GM20000 (cell line): Measurements from ENCODE around the gene LCLAT1.
A peak's percentile ranks its signal among the peaks of the same experiment; 100 is the strongest.

Experiments used
- DNase-seq: peaks from one replicate; pipeline ENCODE4 v3.0.0; 2012; ENCODE audit warnings: low spot score
- TF ChIP-seq, protein P1 (sequence below): IDR thresholded peaks from 2 replicates; pipeline ENCODE4 v1.5.1; 2012; ENCODE audit warnings: mild to moderate bottlenecking, control low read depth; ENCODE audit errors: extremely low read depth, missing control alignments

LCLAT1 gene

GRCh38 chr2:30447149-30448045 is at the start of gene LCLAT1:
Gene LCLAT1, plus strand, starts transcription at chr2:30447246. Its CDS starts 78,345 bp downstream, at chr2:30525591.
- TF ChIP-seq, protein P1, sequence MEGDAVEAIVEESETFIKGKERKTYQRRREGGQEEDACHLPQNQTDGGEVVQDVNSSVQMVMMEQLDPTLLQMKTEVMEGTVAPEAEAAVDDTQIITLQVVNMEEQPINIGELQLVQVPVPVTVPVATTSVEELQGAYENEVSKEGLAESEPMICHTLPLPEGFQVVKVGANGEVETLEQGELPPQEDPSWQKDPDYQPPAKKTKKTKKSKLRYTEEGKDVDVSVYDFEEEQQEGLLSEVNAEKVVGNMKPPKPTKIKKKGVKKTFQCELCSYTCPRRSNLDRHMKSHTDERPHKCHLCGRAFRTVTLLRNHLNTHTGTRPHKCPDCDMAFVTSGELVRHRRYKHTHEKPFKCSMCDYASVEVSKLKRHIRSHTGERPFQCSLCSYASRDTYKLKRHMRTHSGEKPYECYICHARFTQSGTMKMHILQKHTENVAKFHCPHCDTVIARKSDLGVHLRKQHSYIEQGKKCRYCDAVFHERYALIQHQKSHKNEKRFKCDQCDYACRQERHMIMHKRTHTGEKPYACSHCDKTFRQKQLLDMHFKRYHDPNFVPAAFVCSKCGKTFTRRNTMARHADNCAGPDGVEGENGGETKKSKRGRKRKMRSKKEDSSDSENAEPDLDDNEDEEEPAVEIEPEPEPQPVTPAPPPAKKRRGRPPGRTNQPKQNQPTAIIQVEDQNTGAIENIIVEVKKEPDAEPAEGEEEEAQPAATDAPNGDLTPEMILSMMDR = no peak
- DNase-seq = peak; percentile 88

GRCh38 chr2:30398084-30398873 is 48.8 kb upstream of the LCLAT1 start:
- TF ChIP-seq, protein P1 = no peak
- DNase-seq = no peak

GRCh38 chr2:30400151-30400954 is 46.7 kb upstream of the LCLAT1 start:
- TF ChIP-seq, protein P1 = no peak
- DNase-seq = no peak

GRCh38 chr2:30402441-30403182 is 44.4 kb upstream of the LCLAT1 start:
- TF ChIP-seq, protein P1 = no peak
- DNase-seq = no peak

DNA sequence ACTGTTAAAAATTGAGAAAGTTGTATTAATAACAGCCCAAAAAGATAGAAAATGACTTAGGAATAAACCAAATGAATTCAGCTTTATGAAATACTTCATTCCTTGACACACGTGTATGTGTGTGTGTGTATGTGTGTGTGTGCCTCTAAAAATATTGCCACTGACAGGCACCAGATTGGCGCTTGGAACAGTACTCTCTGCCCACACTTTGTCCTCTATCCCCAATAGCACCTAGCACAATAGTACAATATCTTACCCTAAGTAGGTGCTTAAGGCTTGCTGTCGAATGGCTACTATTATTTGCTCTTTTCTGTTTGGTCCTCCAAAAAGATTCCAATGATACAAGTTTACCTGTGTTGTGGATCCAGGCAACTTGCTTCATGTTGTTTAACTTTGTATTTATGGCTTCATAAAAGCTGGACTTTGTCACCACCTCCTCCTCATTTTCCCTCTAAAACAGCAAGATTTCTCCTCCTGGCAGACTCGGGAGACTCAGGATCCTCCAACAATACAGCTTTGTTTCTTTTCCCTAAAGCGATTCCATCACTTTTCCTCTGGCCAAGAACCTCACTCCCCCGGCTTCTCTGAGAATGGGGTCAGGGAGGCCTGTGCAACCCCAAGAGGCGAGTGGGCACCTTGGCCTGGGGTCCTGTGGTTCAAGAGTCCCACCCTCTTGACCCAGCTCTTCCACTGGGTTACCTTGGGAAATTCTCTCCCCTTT is 43.3 kb upstream of the LCLAT1 start:
- DNase-seq = no peak
- TF ChIP-seq, protein P1 = no peak
